DOHH2 (cell line): ENCODE results near the gene SMG6.

Source experiments
- CTCF ChIP-seq: fragments of 200-600 bp; sonication (generic); IDR thresholded peaks from one replicate; pipeline ENCODE4 v1.5.1; 2014; ENCODE audit warnings: antibody characterized with exemption, mild to moderate bottlenecking, low read depth, low read length; ENCODE audit not compliant: poor library complexity, severe bottlenecking
- EZH2phosphoT487 ChIP-seq: fragments of 200-600 bp; sonication (generic); IDR thresholded peaks from 2 replicates; pipeline ENCODE4 v1.6.1; 2017; ENCODE audit warnings: borderline replicate concordance, mild to moderate bottlenecking, antibody characterized with exemption, low read length, moderate library complexity, mixed read lengths

GRCh38 chr17:2289878-2290478, 13.6 kb downstream of the SMG6 start:
- TF ChIP-seq CTCF (no peak), EZH2phosphoT487 (no peak)
